ENCODE measurements around the gene CPSF3. TPM values are rescaled to one million over a fixed set of nuclear protein-coding genes. Genes with fewer than 3 reads are reported as not detected.

CPSF3 gene
- 10 to 100 TPM in 4 of 6 donors, 1 to 10 TPM in 2; 7.0 to 13.2 (median 11.6) TPM for total RNA-seq
- polyA plus RNA-seq: 10 to 100 TPM in 1 of 2 donors, 1 to 10 TPM in 1; 5.7 to 10.6 TPM

GRCh38 chr2:9423100-9423921 lies at the start of gene CPSF3, which contains the start of gene ITGB1BP1:
Gene CPSF3, plus strand, starts transcription at chr2:9423654. Its CDS starts 120 bp downstream, at chr2:9423774.
Gene ITGB1BP1, minus strand, starts transcription at chr2:9423528. Its CDS starts 4,831 bp downstream, at chr2:9418697.
- Histone ChIP-seq H3K9me3 (no peaks in the 10 kb centered on the region), H3K36me3 (no peaks in the 10 kb centered on the region), H3K4me1 (peaks cover 6 to 11% (median 6%) of the 10 kb centered on the region in 3 donors), H3K27me3 (no peaks in the 10 kb centered on the region), H3K4me3 (peak within 1 kb of the TSS; percentile 76 to 93 (median 88)), H3K27ac (peak within 1 kb of the TSS; percentile 51 to 78 (median 64))
- ATAC-seq (peak; percentile 94 to 99 (median 97)), FAIRE-seq (no peak), DNase-seq (peak; percentile 95 to 100 (median 98))
- 0% methylated on average over 52 to 91 of the region's 91 CpGs for WGBS, 2 donors
- TF ChIP-seq CTCF (IDR thresholded peaks at IDR 0.05): no peak
- intact Hi-C loops (cut with DNase I): no loop called here

- intact Hi-C loops (cut with DNase I): no loop called here
- Histone ChIP-seq H3K36me3 (no peaks in the 10 kb centered on the region), H3K9me3 (no peaks in the 10 kb centered on the region), H3K4me1 (no peaks in the 10 kb centered on the region), H3K27ac (no peak overlapping the region), H3K4me3 (no peak overlapping the region), H3K27me3 (no peaks in the 10 kb centered on the region)
- no peak for DNase-seq
- no peak for TF ChIP-seq CTCF (IDR thresholded peaks at IDR 0.05)
- 96% methylated on average over 18 of the region's 18 CpGs for WGBS, 2 donors
- ATAC-seq: no peak
- FAIRE-seq: no peak
Observed at GRCh38 chr2:9374071-9374730, 49.3 kb upstream of the CPSF3 start.

GRCh38 chr2:9375857-9376428 lies 47.5 kb upstream of the CPSF3 start:
- no peak overlapping the region for H3K27ac ChIP-seq
- no peak overlapping the region for H3K4me3 ChIP-seq
- intact Hi-C loops (cut with DNase I): no loop called here
- H3K27me3 ChIP-seq: no peaks in the 10 kb centered on the region
- no peaks in the 10 kb centered on the region for H3K9me3 ChIP-seq
- WGBS, 2 donors: 84 to 89% methylated on average over 4 of the region's 4 CpGs
- DNase-seq: no peak
- FAIRE-seq: no peak
- no peaks in the 10 kb centered on the region for H3K4me1 ChIP-seq
- ATAC-seq: no peak
- no peaks in the 10 kb centered on the region for H3K36me3 ChIP-seq
- no peak for TF ChIP-seq CTCF (IDR thresholded peaks at IDR 0.05)

- no peak for TF ChIP-seq CTCF (IDR thresholded peaks at IDR 0.05)
- intact Hi-C loops (cut with DNase I): no loop called here
- Histone ChIP-seq H3K27me3 (no peaks in the 10 kb centered on the region), H3K27ac (peak overlapping the region in 1 of 4 donors; percentile 2), H3K36me3 (no peaks in the 10 kb centered on the region), H3K4me3 (no peak overlapping the region), H3K4me1 (no peaks in the 10 kb centered on the region), H3K9me3 (no peaks in the 10 kb centered on the region)
- no peak for DNase-seq
- ATAC-seq: no peak
- FAIRE-seq: no peak
- 86 to 89% methylated on average over 9 of the region's 9 CpGs for WGBS, 2 donors
Observed at GRCh38 chr2:9377461-9378097, 45.9 kb upstream of the CPSF3 start.
